ENCODE data around the gene CAMKMT. TPM values are rescaled to one million over a fixed set of nuclear protein-coding genes. Genes with fewer than 3 reads are reported as not detected.

The CAMKMT gene
- total and polyA plus RNA-seq, 2 experiments from 2014 or later = 26.5 to 29.5 TPM

GRCh38 chr2:44364604-44365003 is 2.9 kb downstream of the CAMKMT start:
- H3K4me3 Mint-ChIP-seq = no peak overlapping the region
- Histone ChIP-seq H3K27me3 (ENCODE audit: insufficient read depth) (no peaks in the 10 kb centered on the region), H2AFZ (no peak overlapping the region), H3F3A (replicated peaks; ENCODE audit: low read depth) (peaks cover 5% of the 10 kb centered on the region; the same call in 1 of the 2 replicates), H3K36me3 (ENCODE audit: insufficient read depth) (no peaks in the 10 kb centered on the region), H3K9me2 (ENCODE audit: insufficient read depth) (no peaks in the 10 kb centered on the region), H4K20me1 (replicated peaks; ENCODE audit: insufficient read depth) (no peaks in the 10 kb centered on the region), H3K4me2 (no peak overlapping the region), H3K27ac (ENCODE audit: low read depth) (no peak overlapping the region), H3K4me1 (ENCODE audit: insufficient read depth) (peaks cover 8% of the 10 kb centered on the region; the same call in 1 of the 2 replicates), H3K4me3 (no peak overlapping the region), H3K79me2 (replicated peaks; ENCODE audit: insufficient read depth) (peaks cover 81% of the 10 kb centered on the region)
- H3K9me3 Mint-ChIP-seq = peaks cover 3% of the 10 kb centered on the region; the same call in 1 of the 3 replicates
- H3K27me3 Mint-ChIP-seq (ENCODE audit: insufficient read depth, low read depth, poor library complexity) = peaks cover 6% of the 10 kb centered on the region
- H3K4me1 Mint-ChIP-seq = peaks cover 16% of the 10 kb centered on the region
- no peak for DNase-seq (ENCODE audit: low spot score)
- H3K36me3 Mint-ChIP-seq (ENCODE audit: low read depth) = no peaks in the 10 kb centered on the region; the same call in 2 of the 3 replicates
- no peak overlapping the region for H3K27ac Mint-ChIP-seq
- TF ChIP-seq STAT1 (IDR thresholded peaks at IDR 0.05; ENCODE audit: unreplicated experiment) = no peak
- no peak for TF ChIP-seq ZNF462 (CRISPR knock-in tag; IDR thresholded peaks at IDR 0.05)
- TF ChIP-seq CREB1 (CRISPR knock-in tag; IDR thresholded peaks at IDR 0.05; ENCODE audit: low read depth) = no peak
- TF ChIP-seq REST (IDR thresholded peaks at IDR 0.05; ENCODE audit: unreplicated experiment) = no peak
- no peak for TF ChIP-seq JUNB (IDR thresholded peaks at IDR 0.05; ENCODE audit: unreplicated experiment)
- TF ChIP-seq POLR2AphosphoS5 (IDR thresholded peaks at IDR 0.05; ENCODE audit: low read depth) = no peak
- TF ChIP-seq EZH2phosphoT487 (IDR thresholded peaks at IDR 0.05; ENCODE audit: unreplicated experiment) = no peak
- no peak for TF ChIP-seq EZH2 (IDR thresholded peaks at IDR 0.05; ENCODE audit: low read depth, unreplicated experiment)
- TF ChIP-seq CTCF (conservative IDR thresholded peaks at IDR 0.05; ENCODE audit: low read depth in 2 of 2) = no peak
- no peak for TF ChIP-seq NANOG (IDR thresholded peaks at IDR 0.05; ENCODE audit: borderline replicate concordance)
- no peak for ATAC-seq

All from GM23338 (cell line).